Measurements from ENCODE around the gene CRAT.
"Not testable (repeated sequence)": the region's sequence is repeated elsewhere in the genome, so short reads cannot be mapped to it uniquely, and the experiment has no call there.

The CRAT gene

DNA sequence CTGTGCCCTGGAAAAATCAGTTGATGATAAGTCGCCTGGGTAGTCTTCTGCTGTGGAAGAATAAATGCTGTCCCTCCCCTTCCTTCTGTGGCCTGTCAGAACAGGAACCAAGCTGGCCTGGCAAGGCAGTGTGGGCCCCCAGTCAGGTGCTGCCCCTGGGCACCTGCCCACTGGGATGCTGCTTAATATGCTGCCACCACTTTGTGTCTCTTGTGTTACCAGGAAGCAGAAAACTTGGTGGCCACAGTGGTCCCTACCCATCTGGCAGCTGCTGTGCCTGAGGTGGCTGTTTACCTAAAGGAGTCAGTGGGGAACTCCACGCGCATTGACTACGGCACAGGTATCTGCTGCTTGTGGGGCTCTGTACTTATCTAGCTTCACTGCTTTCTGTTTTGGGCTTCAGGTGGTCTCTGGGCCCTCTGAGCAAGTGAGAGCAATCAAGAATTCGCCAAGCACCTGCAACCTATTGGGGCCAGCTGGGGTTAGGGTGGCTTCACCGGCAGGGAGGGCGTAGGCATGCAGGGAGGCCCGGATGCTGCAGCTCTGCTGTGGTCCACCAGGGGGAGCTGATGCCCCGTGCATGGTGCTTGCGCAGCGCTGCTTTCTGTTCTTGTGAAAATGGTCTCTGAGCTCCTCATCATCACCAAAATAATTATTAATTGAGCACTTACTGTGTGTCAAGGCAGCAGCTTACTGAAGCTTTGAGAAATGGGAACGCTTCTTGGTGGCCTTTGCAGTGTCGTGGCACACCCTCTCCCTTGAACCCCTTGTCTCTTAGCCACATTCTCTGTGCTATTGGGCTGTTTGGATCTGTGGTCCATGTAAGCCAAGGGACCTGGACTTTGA, 20.9 kb upstream of the CRAT start:
- H3K4me3 Mint-ChIP-seq = no peak overlapping the region
- DNase-seq (ENCODE audit: low spot score) = peak; percentile 73

DNA sequence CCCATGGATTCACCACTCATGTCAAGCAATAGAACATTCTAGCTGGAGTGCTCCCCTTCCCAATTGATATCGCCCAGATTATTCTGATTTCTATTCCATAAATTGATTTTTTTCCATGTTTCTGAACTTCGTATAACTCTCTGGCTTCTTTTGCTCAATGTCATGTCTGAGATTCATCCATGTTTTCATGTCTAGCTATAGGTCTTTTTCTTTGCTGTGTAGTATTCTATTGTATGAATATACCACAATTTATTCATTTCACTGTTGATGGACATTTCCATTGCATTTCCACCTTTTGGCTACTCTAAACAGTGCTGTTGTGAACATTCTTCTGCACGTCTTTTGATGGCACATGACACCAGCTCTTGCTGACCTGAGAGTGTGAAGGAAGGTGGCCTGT, 20.2 kb upstream of the CRAT start:
- Mint-ChIP-seq H3K36me3 (ENCODE audit: low read depth) (peaks cover 41% of the 10 kb centered on the region), H3K9me3 (no peaks in the 10 kb centered on the region), H3K27me3 (ENCODE audit: low read depth) (no peaks in the 10 kb centered on the region), H3K27ac (no peak overlapping the region), H3K4me3 (no peak overlapping the region), H3K4me1 (ENCODE audit: low read depth) (peaks cover 6% of the 10 kb centered on the region)
- DNase-seq (ENCODE audit: low spot score) = no peak

More for the DNA sequence above, 20.9 kb upstream of the CRAT start:
- no peaks in the 10 kb centered on the region for H3K27me3 Mint-ChIP-seq (ENCODE audit: low read depth)
- H3K27ac Mint-ChIP-seq = no peak overlapping the region
- H3K9me3 Mint-ChIP-seq = no peaks in the 10 kb centered on the region
- H3K36me3 Mint-ChIP-seq (ENCODE audit: low read depth) = peaks cover 37% of the 10 kb centered on the region
- peaks cover 6% of the 10 kb centered on the region for H3K4me1 Mint-ChIP-seq (ENCODE audit: low read depth)

DNA sequence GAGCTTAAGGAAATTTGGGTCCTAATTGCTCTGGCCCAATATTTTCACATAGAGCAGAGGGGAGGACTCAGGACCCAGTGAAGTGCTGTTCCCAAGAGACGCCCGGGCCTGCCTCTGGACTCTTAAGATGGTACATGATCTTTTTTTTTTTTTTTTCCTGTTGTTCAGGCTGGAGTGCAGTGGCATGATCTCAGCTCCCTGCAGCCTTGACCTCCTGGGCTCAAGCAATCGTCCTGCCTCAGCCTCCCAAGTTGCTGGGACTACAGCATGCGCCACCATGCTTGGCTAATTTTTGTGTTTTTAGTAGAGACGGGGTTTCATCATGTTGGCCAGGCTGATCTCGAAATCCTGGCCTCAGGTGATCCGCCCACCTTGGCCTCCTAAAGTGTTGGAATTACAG, 19.7 kb upstream of the CRAT start:
- H3K36me3 Mint-ChIP-seq (ENCODE audit: low read depth) = peaks cover 39% of the 10 kb centered on the region
- H3K4me1 Mint-ChIP-seq (ENCODE audit: low read depth); H3K27ac Mint-ChIP-seq; H3K9me3 Mint-ChIP-seq; DNase-seq (ENCODE audit: low spot score); H3K4me3 Mint-ChIP-seq; H3K27me3 Mint-ChIP-seq (ENCODE audit: low read depth): not testable (repeated sequence)

DNA sequence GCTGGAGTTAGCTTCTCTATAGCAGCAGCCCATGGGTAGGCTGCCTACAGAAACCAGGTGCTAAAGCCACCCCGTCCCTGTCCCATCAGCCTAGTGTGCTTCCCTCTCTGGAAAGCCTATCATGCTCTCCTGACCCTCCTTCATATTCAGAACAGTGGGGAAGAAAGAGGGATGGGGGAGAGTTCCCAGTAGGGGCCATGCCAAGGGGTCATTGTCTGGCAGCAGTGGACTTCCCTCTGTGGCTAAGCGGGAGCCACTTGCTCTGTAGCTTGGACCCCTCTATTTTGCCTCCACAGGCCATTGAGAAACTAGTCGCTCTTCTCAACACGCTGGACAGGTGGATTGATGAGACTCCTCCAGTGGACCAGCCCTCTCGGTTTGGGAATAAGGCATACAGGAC, 18.1 kb upstream of the CRAT start:
- DNase-seq (ENCODE audit: low spot score) = no peak
- Mint-ChIP-seq H3K27ac (no peak overlapping the region), H3K36me3 (ENCODE audit: low read depth) (peaks cover 32% of the 10 kb centered on the region), H3K4me3 (no peak overlapping the region), H3K9me3 (no peaks in the 10 kb centered on the region), H3K4me1 (ENCODE audit: low read depth) (peaks cover 6% of the 10 kb centered on the region), H3K27me3 (ENCODE audit: low read depth) (no peaks in the 10 kb centered on the region)

DNA sequence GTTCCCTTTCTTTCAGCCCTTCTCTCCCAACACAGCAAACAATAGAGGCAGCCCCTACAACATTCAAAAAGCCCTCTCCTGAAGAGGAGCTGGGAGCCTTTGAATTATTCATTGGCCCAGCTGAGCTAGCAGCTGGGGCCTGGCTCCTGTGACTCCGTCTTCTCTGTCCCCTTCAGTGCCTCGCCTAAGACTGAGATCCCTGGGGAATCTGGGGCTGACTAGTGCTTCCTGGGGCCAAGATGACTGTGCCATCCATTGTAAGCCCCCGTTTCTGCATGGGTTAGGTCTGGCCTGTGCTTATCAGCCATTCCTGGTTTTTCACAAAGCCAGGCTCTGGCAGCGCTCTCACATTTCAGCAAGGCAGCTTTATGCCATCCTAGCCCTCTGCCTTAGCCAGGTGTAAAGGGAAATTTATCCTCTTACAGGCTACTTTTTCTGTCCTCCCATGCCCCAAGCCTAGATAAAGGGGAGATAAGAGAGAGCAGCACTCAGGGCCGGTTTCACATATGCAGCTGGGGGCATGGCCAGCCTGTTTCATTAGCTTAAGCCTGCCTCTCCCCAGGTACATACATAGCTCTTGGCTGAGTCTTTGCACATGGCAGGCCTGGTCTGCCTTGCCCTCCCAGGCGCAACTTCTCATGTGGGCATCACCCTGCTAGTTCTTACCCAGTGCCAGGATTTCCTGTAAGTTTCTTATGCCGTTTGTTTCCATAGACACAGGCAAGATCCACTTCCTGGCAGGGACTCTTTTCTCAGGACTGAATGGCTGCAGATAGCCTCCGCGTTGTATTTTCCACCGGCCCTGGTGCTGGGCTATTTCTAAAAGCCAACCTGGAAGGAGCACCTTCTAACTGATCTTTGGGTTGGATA, 16.4 kb upstream of the CRAT start:
- H3K4me1 Mint-ChIP-seq (ENCODE audit: low read depth) = peaks cover 5% of the 10 kb centered on the region
- H3K36me3 Mint-ChIP-seq (ENCODE audit: low read depth) = peaks cover 34% of the 10 kb centered on the region
- H3K9me3 Mint-ChIP-seq = no peaks in the 10 kb centered on the region
- no peaks in the 10 kb centered on the region for H3K27me3 Mint-ChIP-seq (ENCODE audit: low read depth)
- DNase-seq (ENCODE audit: low spot score) = no peak
- no peak overlapping the region for H3K27ac Mint-ChIP-seq
- H3K4me3 Mint-ChIP-seq = no peak overlapping the region

DNA sequence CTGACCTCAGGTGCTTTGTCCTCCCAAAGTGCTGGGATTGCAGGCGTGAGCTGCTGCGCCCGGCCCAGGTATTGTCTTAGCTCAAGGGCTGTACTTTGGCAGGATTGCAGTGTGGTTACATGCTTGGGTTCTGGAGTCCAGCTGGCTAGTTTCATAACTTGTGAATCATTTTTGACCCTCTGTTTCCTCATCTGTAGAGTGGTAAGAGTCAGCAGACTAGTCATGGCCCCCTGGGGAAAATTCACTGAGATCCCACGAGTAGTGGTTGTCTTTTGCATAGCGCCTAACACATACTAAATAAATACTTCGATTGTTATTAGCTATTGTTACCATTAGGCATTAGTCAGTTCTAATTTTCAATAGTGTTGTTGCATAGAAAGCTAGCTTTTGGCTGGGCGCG, 14.9 kb upstream of the CRAT start:
- no peak overlapping the region for H3K4me3 Mint-ChIP-seq
- no peaks in the 10 kb centered on the region for H3K4me1 Mint-ChIP-seq (ENCODE audit: low read depth)
- H3K36me3 Mint-ChIP-seq (ENCODE audit: low read depth) = peaks cover 30% of the 10 kb centered on the region
- H3K9me3 Mint-ChIP-seq = no peaks in the 10 kb centered on the region
- no peak overlapping the region for H3K27ac Mint-ChIP-seq
- no peaks in the 10 kb centered on the region for H3K27me3 Mint-ChIP-seq (ENCODE audit: low read depth)
- no peak for DNase-seq (ENCODE audit: low spot score)

DNA sequence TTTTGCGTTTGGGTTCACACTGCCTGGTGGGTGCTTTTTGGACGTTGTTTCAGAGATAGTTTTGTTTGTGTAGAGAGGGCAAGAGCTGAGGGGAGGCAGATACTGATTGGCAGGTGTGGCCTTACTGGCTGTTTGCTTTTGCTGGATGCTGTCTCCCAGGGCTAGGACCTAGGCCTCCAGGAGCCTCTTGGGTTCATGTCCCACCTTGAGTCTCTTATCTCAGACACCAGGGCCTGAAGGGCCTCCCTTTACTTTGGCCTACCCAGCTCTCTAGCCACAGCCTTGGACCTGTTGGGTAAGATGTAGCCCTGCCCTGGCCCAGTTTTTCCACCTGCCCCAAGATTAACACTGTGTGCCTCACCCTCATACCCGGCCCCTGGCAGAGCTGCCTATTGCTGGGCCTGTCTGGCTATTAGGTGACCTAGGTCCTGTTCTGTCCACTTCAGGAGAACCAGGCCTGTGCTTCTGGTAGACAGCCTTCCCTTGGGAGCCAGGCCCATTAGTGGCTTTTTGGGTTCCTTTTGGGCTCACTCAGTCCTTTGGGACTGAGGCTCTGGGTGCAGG, 14.0 kb upstream of the CRAT start:
- H3K4me1 Mint-ChIP-seq (ENCODE audit: low read depth) = peaks cover 2% of the 10 kb centered on the region
- peaks cover 32% of the 10 kb centered on the region for H3K36me3 Mint-ChIP-seq (ENCODE audit: low read depth)

DNA sequence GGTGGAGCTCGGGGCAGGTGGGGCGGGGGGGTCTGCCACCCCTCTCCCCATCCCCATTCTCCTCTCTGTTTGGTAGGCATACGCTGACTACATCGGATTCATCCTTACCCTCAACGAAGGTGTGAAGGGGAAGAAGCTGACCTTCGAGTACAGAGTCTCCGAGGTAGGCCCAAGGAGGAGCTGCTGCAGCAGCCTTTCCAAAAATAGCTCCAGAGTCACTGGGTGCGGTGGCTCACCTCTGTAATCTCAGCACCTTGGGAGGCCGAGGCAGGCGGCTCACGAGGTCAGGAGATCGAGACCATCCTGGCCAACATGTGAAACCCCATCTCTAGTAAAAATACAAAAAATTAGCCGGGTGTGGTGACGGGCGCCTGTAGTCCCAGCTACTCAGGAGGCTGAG, 12.4 kb upstream of the CRAT start:
- DNase-seq (ENCODE audit: low spot score); H3K27ac Mint-ChIP-seq; H3K27me3 Mint-ChIP-seq (ENCODE audit: low read depth); H3K4me3 Mint-ChIP-seq; H3K4me1 Mint-ChIP-seq (ENCODE audit: low read depth); H3K9me3 Mint-ChIP-seq: not testable (repeated sequence)
- peaks cover 33% of the 10 kb centered on the region for H3K36me3 Mint-ChIP-seq (ENCODE audit: low read depth)

More for the DNA sequence above, 14.0 kb upstream of the CRAT start:
- Mint-ChIP-seq H3K27me3 (ENCODE audit: low read depth) (no peaks in the 10 kb centered on the region), H3K27ac (no peak overlapping the region), H3K9me3 (no peaks in the 10 kb centered on the region), H3K4me3 (no peak overlapping the region)
- no peak for DNase-seq (ENCODE audit: low spot score)

DNA sequence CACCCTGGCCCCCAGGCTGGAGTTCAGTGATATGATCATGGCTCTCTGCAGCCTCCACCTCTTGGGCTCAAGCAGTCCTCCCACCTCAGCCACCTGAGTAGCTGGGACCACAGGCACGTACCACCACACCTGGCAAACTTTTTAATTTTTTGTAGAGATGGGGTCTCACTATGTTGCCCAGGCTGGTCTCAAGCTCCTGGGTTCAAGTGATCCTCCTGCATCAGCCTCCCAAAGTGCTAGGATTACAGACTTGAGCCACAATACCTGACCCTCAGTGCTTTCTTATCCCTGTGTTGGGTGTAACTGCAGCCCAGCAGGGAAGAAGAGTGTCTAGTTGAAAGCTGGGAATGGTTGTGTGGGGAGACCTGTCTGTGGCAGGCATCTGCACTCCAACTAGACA, 11.5 kb upstream of the CRAT start:
- no peak overlapping the region for H3K4me3 Mint-ChIP-seq
- no peak for DNase-seq (ENCODE audit: low spot score)
- no peak overlapping the region for H3K27ac Mint-ChIP-seq
- H3K4me1 Mint-ChIP-seq (ENCODE audit: low read depth) = peaks cover 3% of the 10 kb centered on the region
- H3K9me3 Mint-ChIP-seq = no peaks in the 10 kb centered on the region
- H3K27me3 Mint-ChIP-seq (ENCODE audit: low read depth) = no peaks in the 10 kb centered on the region
- peaks cover 28% of the 10 kb centered on the region for H3K36me3 Mint-ChIP-seq (ENCODE audit: low read depth)

DNA sequence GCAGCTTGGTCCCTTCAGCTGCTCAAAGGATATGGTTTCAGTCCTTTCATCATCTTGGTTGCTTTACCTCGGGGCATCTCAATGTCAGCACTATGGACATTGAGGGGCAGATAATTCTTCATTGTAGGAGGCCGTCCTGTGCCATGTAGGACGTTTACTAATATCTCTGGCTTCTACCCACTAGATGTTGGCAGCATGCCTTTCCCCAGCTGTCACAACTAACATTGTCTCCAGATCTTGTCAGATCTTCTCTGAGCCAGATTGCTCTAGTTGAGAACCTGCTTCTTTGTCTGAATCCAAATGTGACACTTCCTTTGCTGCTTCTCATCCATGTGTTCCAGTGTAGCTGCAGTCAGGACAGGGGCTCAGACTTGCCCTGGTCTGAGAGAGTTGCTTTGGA, 10.9 kb upstream of the CRAT start:
- Mint-ChIP-seq H3K4me1 (ENCODE audit: low read depth) (peaks cover 3% of the 10 kb centered on the region), H3K9me3 (no peaks in the 10 kb centered on the region), H3K27me3 (ENCODE audit: low read depth) (no peaks in the 10 kb centered on the region), H3K4me3 (no peak overlapping the region), H3K27ac (no peak overlapping the region), H3K36me3 (ENCODE audit: low read depth) (peaks cover 28% of the 10 kb centered on the region)
- DNase-seq (ENCODE audit: low spot score) = no peak

DNA sequence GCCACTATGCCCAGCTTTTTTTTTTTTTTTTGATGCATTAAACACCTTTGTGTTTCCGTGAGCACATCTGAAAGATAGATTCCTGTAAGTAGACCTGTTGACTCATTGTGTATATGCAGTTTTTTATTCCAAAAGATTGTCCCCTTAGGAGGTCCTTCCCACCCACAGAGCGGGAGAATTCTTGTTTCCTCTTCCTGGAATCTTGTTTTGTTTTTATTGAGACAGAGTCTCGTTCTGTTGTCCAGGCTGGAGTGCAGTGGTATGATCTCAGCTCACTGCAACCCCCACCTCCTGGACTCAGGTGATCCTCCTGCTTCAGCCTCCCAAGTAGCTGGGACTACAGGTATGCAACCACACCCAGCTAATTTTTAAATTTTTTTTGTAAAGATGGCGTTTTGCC, 8.2 kb upstream of the CRAT start:
- no peak for DNase-seq (ENCODE audit: low spot score)
- no peak overlapping the region for H3K4me3 Mint-ChIP-seq
- peaks cover 7% of the 10 kb centered on the region for H3K4me1 Mint-ChIP-seq (ENCODE audit: low read depth)
- H3K27ac Mint-ChIP-seq = no peak overlapping the region
- H3K9me3 Mint-ChIP-seq = no peaks in the 10 kb centered on the region
- H3K36me3 Mint-ChIP-seq (ENCODE audit: low read depth) = peaks cover 22% of the 10 kb centered on the region
- no peaks in the 10 kb centered on the region for H3K27me3 Mint-ChIP-seq (ENCODE audit: low read depth)

DNA sequence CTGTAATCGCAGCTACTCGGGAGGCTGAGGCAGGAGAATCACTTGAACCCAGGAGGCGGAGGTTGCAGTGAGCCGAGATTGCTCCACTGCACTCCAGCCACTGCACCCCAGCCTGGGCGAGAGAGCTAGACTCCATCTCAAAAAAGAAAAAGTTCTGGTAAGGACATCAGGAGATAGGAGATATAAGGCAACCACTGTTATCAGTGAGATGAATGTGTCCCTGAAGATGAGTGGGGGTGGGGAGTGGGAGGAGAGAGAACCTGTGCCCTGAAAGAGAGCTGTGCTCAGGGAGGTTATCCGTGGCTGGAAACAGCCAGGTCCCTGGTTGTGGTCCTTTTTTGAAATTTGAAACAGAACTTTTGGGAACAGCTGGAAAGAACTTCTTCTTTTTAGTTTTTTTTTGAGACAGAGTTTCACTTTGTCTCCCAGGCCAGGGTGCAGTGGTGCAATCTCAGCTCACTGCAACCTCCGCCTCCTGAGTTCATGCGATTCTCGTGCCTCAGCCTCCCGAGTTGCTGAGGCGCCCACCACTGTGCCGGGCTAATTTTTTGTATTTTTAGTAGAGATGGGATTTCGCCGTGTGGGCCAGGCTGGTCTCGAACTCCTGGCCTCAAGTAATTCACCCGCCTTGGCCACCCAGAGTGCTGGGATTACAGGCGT, 3.2 kb upstream of the CRAT start:
- DNase-seq (ENCODE audit: low spot score) = no peak
- H3K36me3 Mint-ChIP-seq (ENCODE audit: low read depth) = peaks cover under 1% of the 10 kb centered on the region
- no peaks in the 10 kb centered on the region for H3K9me3 Mint-ChIP-seq
- H3K4me1 Mint-ChIP-seq (ENCODE audit: low read depth) = peaks cover 25% of the 10 kb centered on the region
- H3K27ac Mint-ChIP-seq = no peak overlapping the region
- H3K4me3 Mint-ChIP-seq = no peak overlapping the region
- no peaks in the 10 kb centered on the region for H3K27me3 Mint-ChIP-seq (ENCODE audit: low read depth)

DNA sequence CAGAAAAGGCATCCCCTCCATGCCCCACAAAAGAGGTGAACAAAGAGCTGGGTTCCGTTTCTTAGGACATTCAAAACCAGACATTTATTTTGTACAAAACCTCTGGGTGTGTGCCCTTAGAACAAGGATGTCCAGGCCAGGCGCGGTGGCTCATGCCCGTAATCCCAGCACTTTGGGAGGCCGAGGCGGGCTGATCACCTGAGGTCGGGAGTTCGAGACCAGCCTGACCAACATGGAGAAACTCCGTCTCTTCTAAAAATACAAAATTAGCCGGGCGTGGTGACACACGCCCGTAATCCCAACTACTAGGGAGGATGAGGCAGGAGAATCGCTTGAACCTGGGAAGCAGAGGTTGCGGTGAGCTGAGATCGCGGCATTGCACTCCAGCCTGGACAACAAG, 1.9 kb upstream of the CRAT start:
- H3K36me3 Mint-ChIP-seq (ENCODE audit: low read depth); DNase-seq (ENCODE audit: low spot score); H3K9me3 Mint-ChIP-seq; H3K27me3 Mint-ChIP-seq (ENCODE audit: low read depth); H3K27ac Mint-ChIP-seq: not testable (repeated sequence)
- Mint-ChIP-seq H3K4me1 (ENCODE audit: low read depth) (peaks cover 26% of the 10 kb centered on the region), H3K4me3 (peak overlapping the region; percentile 97)
